ENCODE measurements around the gene OGDH. TPM values are rescaled to one million over a fixed set of nuclear protein-coding genes. Genes with fewer than 3 reads are reported as not detected.

Gene OGDH
- total RNA-seq, 3 donors from 2014 or later: 45.7 to 67.5 (median 46.2) TPM

DNA sequence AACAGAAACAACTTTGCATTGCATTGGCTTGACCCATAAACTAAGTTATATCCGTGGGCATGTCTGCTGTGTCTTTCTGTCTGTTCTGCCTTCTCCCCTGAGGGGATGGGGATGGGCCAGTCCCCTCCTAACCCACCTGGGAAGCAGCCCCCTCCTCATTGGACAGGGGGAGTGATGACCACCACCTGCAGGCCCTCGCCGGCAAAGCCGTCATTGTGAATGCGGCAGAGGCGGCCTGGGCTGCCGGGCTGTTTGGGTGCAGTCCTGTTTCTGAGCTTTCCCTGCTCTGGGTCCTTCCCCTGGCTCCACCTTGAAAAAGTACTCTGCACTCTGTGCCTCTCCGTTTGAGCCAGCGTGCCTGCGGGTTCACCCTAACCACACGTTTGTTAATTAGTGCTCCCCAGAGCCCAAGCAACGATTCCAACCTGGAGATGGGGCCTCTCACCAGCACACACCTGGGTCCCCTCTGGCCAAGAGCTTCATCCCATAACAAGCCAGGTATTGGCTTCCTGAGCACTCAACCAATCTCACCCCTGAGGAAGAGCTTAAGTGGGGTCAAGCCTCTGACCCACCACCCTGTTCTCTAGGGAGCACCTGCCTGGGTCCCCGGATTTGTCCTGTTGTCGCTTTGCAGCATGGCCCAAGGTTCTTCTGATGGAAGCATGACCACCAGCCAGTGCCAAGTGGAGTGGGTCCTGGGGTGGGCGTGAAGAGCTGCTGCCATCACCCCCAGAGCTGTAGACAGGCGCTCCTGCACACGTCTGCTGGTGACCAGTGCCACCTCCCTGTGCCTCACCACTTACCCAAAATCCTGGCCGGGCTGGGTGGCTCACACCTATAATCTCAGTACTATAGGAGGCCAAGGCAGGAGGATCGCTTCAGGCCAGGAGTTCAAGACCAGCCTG lies 102.8 kb downstream of the OGDH start:
- no peaks in the 10 kb centered on the region for H3K4me1 ChIP-seq
- no peaks in the 10 kb centered on the region for H3K27me3 ChIP-seq
- no peak overlapping the region for H3K4me3 ChIP-seq
- DNase-seq (ENCODE audit: low spot score in 2 of 2): no peak
- intact Hi-C loops (cut with DNase I; ENCODE audit: low total_unique reads): no loop called here
- TF ChIP-seq POLR2A (IDR thresholded peaks at IDR 0.05) (no peak), POLR2AphosphoS5 (IDR thresholded peaks at IDR 0.05) (no peak)
- TF ChIP-seq, protein P1, sequence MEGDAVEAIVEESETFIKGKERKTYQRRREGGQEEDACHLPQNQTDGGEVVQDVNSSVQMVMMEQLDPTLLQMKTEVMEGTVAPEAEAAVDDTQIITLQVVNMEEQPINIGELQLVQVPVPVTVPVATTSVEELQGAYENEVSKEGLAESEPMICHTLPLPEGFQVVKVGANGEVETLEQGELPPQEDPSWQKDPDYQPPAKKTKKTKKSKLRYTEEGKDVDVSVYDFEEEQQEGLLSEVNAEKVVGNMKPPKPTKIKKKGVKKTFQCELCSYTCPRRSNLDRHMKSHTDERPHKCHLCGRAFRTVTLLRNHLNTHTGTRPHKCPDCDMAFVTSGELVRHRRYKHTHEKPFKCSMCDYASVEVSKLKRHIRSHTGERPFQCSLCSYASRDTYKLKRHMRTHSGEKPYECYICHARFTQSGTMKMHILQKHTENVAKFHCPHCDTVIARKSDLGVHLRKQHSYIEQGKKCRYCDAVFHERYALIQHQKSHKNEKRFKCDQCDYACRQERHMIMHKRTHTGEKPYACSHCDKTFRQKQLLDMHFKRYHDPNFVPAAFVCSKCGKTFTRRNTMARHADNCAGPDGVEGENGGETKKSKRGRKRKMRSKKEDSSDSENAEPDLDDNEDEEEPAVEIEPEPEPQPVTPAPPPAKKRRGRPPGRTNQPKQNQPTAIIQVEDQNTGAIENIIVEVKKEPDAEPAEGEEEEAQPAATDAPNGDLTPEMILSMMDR (IDR thresholded peaks at IDR 0.05): no peak
- no peaks in the 10 kb centered on the region for H3K36me3 ChIP-seq
- no peaks in the 10 kb centered on the region for H3K9me3 ChIP-seq
- H3K27ac ChIP-seq: no peak overlapping the region

DNA sequence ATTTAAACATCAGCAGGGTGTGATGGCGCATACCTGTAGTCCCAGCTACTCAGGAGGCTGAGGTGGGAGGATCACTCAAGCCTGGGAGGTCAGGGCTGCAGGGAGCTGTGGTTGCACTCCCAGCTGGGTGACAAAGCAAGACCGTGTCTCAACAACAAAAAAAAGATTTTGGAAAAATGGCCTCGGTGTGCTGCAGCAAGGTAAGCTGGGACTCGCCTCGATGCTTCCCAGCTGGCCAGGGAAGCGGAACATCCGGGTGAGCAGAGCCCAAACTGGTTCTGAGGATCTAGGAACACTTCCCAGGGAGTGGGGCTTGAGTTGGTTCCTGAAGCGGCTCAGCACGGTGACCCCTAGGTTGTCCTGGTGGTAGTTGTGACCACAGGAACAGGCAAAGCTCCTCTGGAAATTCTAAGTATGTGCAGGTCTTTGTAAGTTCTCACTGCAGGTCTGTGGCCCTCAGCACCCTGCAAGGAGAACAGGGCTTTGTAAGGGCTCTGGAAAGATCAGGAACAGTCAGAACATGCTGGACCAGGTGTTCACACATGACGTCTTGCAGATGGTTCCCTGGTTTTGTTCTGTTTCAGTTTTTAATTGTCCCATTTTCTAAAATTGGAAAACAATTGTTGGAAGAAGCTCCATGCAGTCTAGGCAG lies 103.6 kb downstream of the OGDH start:
- TF ChIP-seq POLR2A (IDR thresholded peaks at IDR 0.05) (no peak), POLR2AphosphoS5 (IDR thresholded peaks at IDR 0.05) (no peak)
- TF ChIP-seq, protein P1 (IDR thresholded peaks at IDR 0.05): no peak
- Histone ChIP-seq H3K4me3 (no peak overlapping the region), H3K27me3 (no peaks in the 10 kb centered on the region), H3K4me1 (no peaks in the 10 kb centered on the region), H3K9me3 (no peaks in the 10 kb centered on the region), H3K36me3 (no peaks in the 10 kb centered on the region), H3K27ac (no peak overlapping the region)
- intact Hi-C loops (cut with DNase I; ENCODE audit: low total_unique reads): no loop called here
- DNase-seq (ENCODE audit: low spot score in 2 of 2): no peak

DNA sequence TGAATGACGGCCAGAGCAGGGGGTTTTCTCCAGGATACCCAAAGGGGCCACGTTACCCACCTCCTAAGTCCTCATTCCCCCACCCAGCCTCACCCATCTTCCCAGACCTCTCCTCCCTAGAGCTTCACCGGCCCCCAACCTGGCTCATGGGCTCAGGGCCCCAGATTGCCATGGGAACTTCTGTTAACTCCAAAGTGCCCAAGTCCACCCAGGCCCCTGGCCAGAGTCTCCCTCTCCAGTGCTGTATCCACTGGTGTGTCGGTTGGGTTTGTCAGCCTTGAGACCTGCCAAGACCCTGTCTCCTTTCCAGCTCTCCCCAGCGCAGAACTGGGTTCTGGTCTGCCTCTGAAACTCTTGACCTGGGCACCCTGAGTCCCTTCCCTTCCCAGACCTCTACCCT lies 105.1 kb downstream of the OGDH start:
- no peaks in the 10 kb centered on the region for H3K36me3 ChIP-seq
- H3K9me3 ChIP-seq: no peaks in the 10 kb centered on the region
- no peak overlapping the region for H3K27ac ChIP-seq
- no peaks in the 10 kb centered on the region for H3K4me1 ChIP-seq
- intact Hi-C loops (cut with DNase I; ENCODE audit: low total_unique reads): no loop called here
- DNase-seq (ENCODE audit: low spot score in 2 of 2): no peak
- H3K4me3 ChIP-seq: no peak overlapping the region
- TF ChIP-seq, protein P1 (IDR thresholded peaks at IDR 0.05): no peak
- TF ChIP-seq POLR2A (IDR thresholded peaks at IDR 0.05) (no peak), POLR2AphosphoS5 (IDR thresholded peaks at IDR 0.05) (no peak)
- no peaks in the 10 kb centered on the region for H3K27me3 ChIP-seq

DNA sequence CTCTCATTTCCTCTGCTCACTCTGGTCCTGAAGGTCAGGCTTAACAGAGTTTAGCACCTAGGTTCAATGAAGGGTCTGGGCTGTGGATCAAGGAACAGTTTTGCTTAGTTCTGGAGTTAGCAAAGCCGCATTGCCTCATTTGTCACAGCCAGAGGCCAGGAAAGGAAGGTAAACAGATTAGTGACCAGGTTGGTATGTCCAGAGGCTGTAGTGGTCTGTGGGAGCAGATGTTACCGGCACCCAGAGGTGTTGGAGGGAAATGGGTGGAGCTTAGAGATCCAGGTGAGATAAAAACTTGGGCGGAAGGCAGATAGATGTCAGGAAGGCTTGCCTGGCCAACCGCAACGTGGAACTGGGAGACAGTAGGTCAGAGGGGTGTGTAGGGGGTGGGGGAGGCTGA lies 105.6 kb downstream of the OGDH start:
- Histone ChIP-seq H3K4me1 (no peaks in the 10 kb centered on the region), H3K27me3 (no peaks in the 10 kb centered on the region), H3K27ac (no peak overlapping the region), H3K9me3 (no peaks in the 10 kb centered on the region), H3K4me3 (no peak overlapping the region), H3K36me3 (no peaks in the 10 kb centered on the region)
- no peak for DNase-seq (ENCODE audit: low spot score in 2 of 2)
- TF ChIP-seq, protein P1 (IDR thresholded peaks at IDR 0.05): no peak
- TF ChIP-seq POLR2AphosphoS5 (IDR thresholded peaks at IDR 0.05) (no peak), POLR2A (IDR thresholded peaks at IDR 0.05) (no peak)
- intact Hi-C loops (cut with DNase I; ENCODE audit: low total_unique reads): no loop called here

DNA sequence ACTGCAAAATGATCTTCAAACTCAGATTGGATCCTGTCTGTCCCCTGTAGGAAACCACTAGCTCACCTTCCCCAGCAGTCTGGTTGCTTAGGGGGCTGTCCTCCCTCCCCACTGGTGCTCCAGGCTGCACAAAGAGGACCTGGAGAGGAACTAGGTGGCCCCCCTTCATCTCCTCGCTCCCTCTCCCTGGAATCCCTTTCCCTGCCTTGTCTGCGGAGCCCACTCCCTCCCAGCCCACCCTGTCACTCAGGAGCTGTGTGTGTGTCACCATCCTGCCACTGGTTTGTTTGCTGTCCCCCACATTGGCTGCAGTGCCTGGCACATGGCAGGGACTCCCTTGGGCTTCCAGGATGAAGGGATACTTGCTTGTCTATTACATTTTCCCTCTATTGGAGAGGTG lies 106.7 kb downstream of the OGDH start:
- intact Hi-C loops (cut with DNase I; ENCODE audit: low total_unique reads): no loop called here
- no peaks in the 10 kb centered on the region for H3K9me3 ChIP-seq
- H3K4me1 ChIP-seq: no peaks in the 10 kb centered on the region
- H3K4me3 ChIP-seq: no peak overlapping the region
- H3K36me3 ChIP-seq: no peaks in the 10 kb centered on the region
- DNase-seq (ENCODE audit: low spot score in 2 of 2): no peak
- TF ChIP-seq, protein P1 (IDR thresholded peaks at IDR 0.05): no peak
- no peak for TF ChIP-seq POLR2A (IDR thresholded peaks at IDR 0.05)
- H3K27me3 ChIP-seq: no peaks in the 10 kb centered on the region
- H3K27ac ChIP-seq: no peak overlapping the region

Measured in breast epithelium (tissue), 4 donors.